Ovary (tissue), 9 donors: ENCODE results near the gene ZNF543. TPM values are rescaled to one million over a fixed set of nuclear protein-coding genes. Genes with fewer than 3 reads are reported as not detected.

Experiments used
- polyA plus RNA-seq, 2 donors: library from polyadenylated mRNA; stranded (reverse); fragments of 200-250 nt in 1 of 2; fragments of 350-450 nt in 1 of 2; fragmentation: Illumina TruSeq in 1 of 2; extraction: RNeasy Lipid Tissue Mini Kit (QIAGEN cat#74804) in 1 of 2; gene quantifications; one replicate each; pipeline ENCODE4 v1.2.3, GENCODE V29; 2013 to 2014
- total RNA-seq, 7 donors: library from RNA; depleted of rRNA in 2 of 7; stranded (reverse); fragments of >200 nt in 2 of 7; fragmentation: NEBNext Ultra II Directional in 3 of 7; extraction: Animal tissue kit (Norgen Biotek cat#: 25700) in 3 of 7; gene quantifications; one replicate each; pipeline versions ENCODE4 v1.1.0 to v1.2.4, GENCODE V29; 2016 to 2023
- donor health status: DM: no; HTN: no; CAD: no; lungs with moderate emphysema.
- donor health status: DM: no; HTN: no; CAD: no.
- donor health status: Bipolar disorder and iron deficiency.
- donor health status: DM: yes; HTN: yes; CAD: no.
- donor health status: DM: no; HTN: no; CAD: no.
- donor health status: DM: yes; HTN: yes; CAD: no.

The ZNF543 gene
- total and polyA plus RNA-seq, 9 donors, result 4.0 to 12.9 (median 9.3) TPM

Other genes with a start within 250 kb of the ZNF543 start
- gene USP29, start 200.5 kb upstream of the ZNF543 start, total RNA-seq, result not detected
- gene USP29, start 200.5 kb upstream of the ZNF543 start, polyA plus RNA-seq, result not detected
- gene ZIM3, start 175.3 kb upstream of the ZNF543 start, total RNA-seq, result not detected
- gene ZIM3, start 175.3 kb upstream of the ZNF543 start, polyA plus RNA-seq, result not detected
- gene DUXA, start 153.0 kb upstream of the ZNF543 start, total RNA-seq, result not detected
- gene DUXA, start 153.0 kb upstream of the ZNF543 start, polyA plus RNA-seq, result not detected
- gene ZNF264, start 129.0 kb upstream of the ZNF543 start, total RNA-seq, result 10 to 100 TPM; 28.6 to 56.6 (median 46.4) TPM
- 10 to 100 TPM in 1 of 2 donors, 1 to 10 TPM in 1; 7.0 to 18.6 TPM for gene ZNF264, start 129.0 kb upstream of the ZNF543 start, polyA plus RNA-seq
- under 1 TPM in 4 of 7 donors, not detected in 3; 0.60 to 0.87 (median 0.79) TPM for gene AURKC, start 89.4 kb upstream of the ZNF543 start, total RNA-seq
- 1 to 10 TPM in 1 of 2 donors, under 1 TPM in 1; 0.45 to 1.9 TPM for gene AURKC, start 89.4 kb upstream of the ZNF543 start, polyA plus RNA-seq
- 10 to 100 TPM; 10.8 to 27.8 (median 19.4) TPM for gene ZNF805, start 79.8 kb upstream of the ZNF543 start, total RNA-seq
- gene ZNF805, start 79.8 kb upstream of the ZNF543 start, polyA plus RNA-seq, result 1 to 10 TPM; 1.7 to 4.5 TPM
- 100 to 1,000 TPM in 1 of 7 donors, 10 to 100 TPM in 6; 57.2 to 103 (median 68.6) TPM for gene ZNF460, start 40.0 kb upstream of the ZNF543 start, total RNA-seq
- gene ZNF460, start 40.0 kb upstream of the ZNF543 start, polyA plus RNA-seq, result 1 to 10 TPM; 3.0 to 4.4 TPM
- gene ZNF304, start 30.8 kb downstream of the ZNF543 start, total RNA-seq, result 10 to 100 TPM in 3 of 7 donors, 1 to 10 TPM in 4; 3.0 to 13.0 (median 9.1) TPM
- 10 to 100 TPM in 1 of 2 donors, 1 to 10 TPM in 1; 4.8 to 12.5 TPM for gene ZNF304, start 30.8 kb downstream of the ZNF543 start, polyA plus RNA-seq
- gene TRAPPC2B, start 43.1 kb downstream of the ZNF543 start, total RNA-seq, result 10 to 100 TPM in 6 of 7 donors, 1 to 10 TPM in 1; 9.1 to 23.6 (median 11.6) TPM
- gene TRAPPC2B, start 43.1 kb downstream of the ZNF543 start, polyA plus RNA-seq, result 10 to 100 TPM; 10.3 to 25.1 TPM
- gene ZNF547, start 43.1 kb downstream of the ZNF543 start, total RNA-seq, result 1 to 10 TPM; 1.2 to 4.7 (median 3.0) TPM
- 1 to 10 TPM; 1.8 to 2.9 TPM for gene ZNF547, start 43.1 kb downstream of the ZNF543 start, polyA plus RNA-seq
- 10 to 100 TPM; 14.5 to 28.2 (median 24.4) TPM for gene ZNF548, start 69.4 kb downstream of the ZNF543 start, total RNA-seq
- gene ZNF548, start 69.4 kb downstream of the ZNF543 start, polyA plus RNA-seq, result 10 to 100 TPM; 13.4 to 13.7 TPM
- 10 to 100 TPM in 6 of 7 donors, 1 to 10 TPM in 1; 5.4 to 22.4 (median 18.7) TPM for gene ZNF17, start 90.7 kb downstream of the ZNF543 start, total RNA-seq
- gene ZNF17, start 90.7 kb downstream of the ZNF543 start, polyA plus RNA-seq, result 1 to 10 TPM; 6.3 to 7.2 TPM
- gene ZNF749, start 114.9 kb downstream of the ZNF543 start, total RNA-seq, result 10 to 100 TPM in 4 of 7 donors, 1 to 10 TPM in 3; 7.5 to 21.7 (median 10.8) TPM
- 10 to 100 TPM in 1 of 2 donors, 1 to 10 TPM in 1; 4.0 to 12.9 TPM for gene ZNF749, start 114.9 kb downstream of the ZNF543 start, polyA plus RNA-seq
- 1 to 10 TPM in 5 of 7 donors, under 1 TPM in 2; 0.60 to 2.2 (median 1.3) TPM for gene VN1R1, start 136.7 kb downstream of the ZNF543 start, total RNA-seq
- gene VN1R1, start 136.7 kb downstream of the ZNF543 start, polyA plus RNA-seq, result under 1 TPM; 0.38 to 0.50 TPM
- gene ZNF772, start 157.1 kb downstream of the ZNF543 start, total RNA-seq, result 10 to 100 TPM in 6 of 7 donors, 1 to 10 TPM in 1; 6.5 to 23.0 (median 15.8) TPM
- gene ZNF772, start 157.1 kb downstream of the ZNF543 start, polyA plus RNA-seq, result 1 to 10 TPM; 3.3 to 6.8 TPM
- 10 to 100 TPM in 6 of 7 donors, 1 to 10 TPM in 1; 6.8 to 14.7 (median 12.1) TPM for gene ZNF419, start 167.3 kb downstream of the ZNF543 start, total RNA-seq
- gene ZNF419, start 167.3 kb downstream of the ZNF543 start, polyA plus RNA-seq, result 1 to 10 TPM; 7.2 to 8.5 TPM
- 10 to 100 TPM in 4 of 7 donors, 1 to 10 TPM in 3; 8.1 to 16.3 (median 10.5) TPM for gene ZNF773, start 179.5 kb downstream of the ZNF543 start, total RNA-seq
- gene ZNF773, start 179.5 kb downstream of the ZNF543 start, polyA plus RNA-seq, result 1 to 10 TPM; 6.8 to 8.6 TPM
- gene ZNF549, start 206.9 kb downstream of the ZNF543 start, total RNA-seq, result 10 to 100 TPM in 4 of 7 donors, 1 to 10 TPM in 3; 3.9 to 11.9 (median 10.1) TPM
- 1 to 10 TPM; 4.0 to 8.1 TPM for gene ZNF549, start 206.9 kb downstream of the ZNF543 start, polyA plus RNA-seq
- 10 to 100 TPM in 5 of 7 donors, 1 to 10 TPM in 2; 6.7 to 17.1 (median 11.4) TPM for gene ZNF550, start 239.4 kb downstream of the ZNF543 start, total RNA-seq
- 1 to 10 TPM; 6.8 to 7.3 TPM for gene ZNF550, start 239.4 kb downstream of the ZNF543 start, polyA plus RNA-seq